H1 (cell line): ENCODE measurements around the gene ADAMTS16. TPM values are rescaled to one million over a fixed set of nuclear protein-coding genes. Genes with fewer than 3 reads are reported as not detected.

Experiments used
- EZH2 ChIP-seq: fragments of 200-600 bp; sonication (generic); IDR thresholded peaks from 2 replicates; pipeline ENCODE4 v1.7.1; 2012; ENCODE audit warnings: low read depth, mild to moderate bottlenecking, moderate library complexity, low read length, inconsistent platforms; ENCODE audit not compliant: severe bottlenecking
- KDM4A ChIP-seq: IDR thresholded peaks from one replicate; pipeline ENCODE4 v1.7.1; 2012; ENCODE audit warnings: low read depth, mild to moderate bottlenecking, moderate library complexity, low read length, inconsistent platforms; ENCODE audit not compliant: severe bottlenecking
- SP1 ChIP-seq: IDR thresholded peaks from 2 replicates; pipeline ENCODE4 v1.6.1; 2011; ENCODE audit warnings: low read depth, low read length
- SUZ12 ChIP-seq: fragments of 200-600 bp; sonication (generic); IDR thresholded peaks from 2 replicates; pipeline ENCODE4 v1.6.1; 2012; ENCODE audit warnings: mild to moderate bottlenecking, inconsistent platforms, low read length, moderate library complexity, mixed read lengths
- polyA plus RNA-seq, 7 experiments: library from polyadenylated mRNA; depleted of rRNA in 3 of 7; stranded (reverse) in 5 of 7; unstranded in 2 of 7; fragments of >200 nt in 5 of 7; fragments of 200-250 nt in 2 of 7; gene quantifications; 1 replicate in 5 of 7; 2 replicates in 1 of 7; 4 replicates in 1 of 7; pipeline versions ENCODE4 v1.2.1 to v1.2.3, GENCODE V29; 2011 to 2013; ENCODE audit warnings: missing spikeins in 2 of 7, mixed read lengths in 2 of 7
- total RNA-seq: library from RNA; stranded (reverse); fragmentation: NEBNext Ultra II Directional; extraction: Animal tissue kit (Norgen Biotek cat#: 25700); gene quantifications from 2 replicates; pipeline ENCODE4 v1.2.1, GENCODE V29; 2021
- TF ChIP-seq, protein P1 (sequence below): fragments of 300-600 bp; sonication (generic); IDR thresholded peaks from 2 replicates; pipeline ENCODE4 v1.7.1; 2012; ENCODE audit warnings: low read length, moderate library complexity, mild to moderate bottlenecking, inconsistent platforms; ENCODE audit not compliant: insufficient replicate concordance
- TF ChIP-seq, protein P2 (sequence below): IDR thresholded peaks from 2 replicates; pipeline ENCODE4 v1.6.1; 2012; ENCODE audit warnings: low read length, inconsistent platforms
- TF ChIP-seq, protein P3 (sequence below): IDR thresholded peaks from 2 replicates; pipeline ENCODE4 v1.6.1; 2011; ENCODE audit warnings: low read length, improper control_type of control experiment

Gene ADAMTS16
- total and polyA plus RNA-seq, 2 of the 8 experiments (the other 6 are each of a cell fraction or from before 2014, with no cell fraction given) = 3.7 to 16.0 TPM

- TF ChIP-seq, protein P1, sequence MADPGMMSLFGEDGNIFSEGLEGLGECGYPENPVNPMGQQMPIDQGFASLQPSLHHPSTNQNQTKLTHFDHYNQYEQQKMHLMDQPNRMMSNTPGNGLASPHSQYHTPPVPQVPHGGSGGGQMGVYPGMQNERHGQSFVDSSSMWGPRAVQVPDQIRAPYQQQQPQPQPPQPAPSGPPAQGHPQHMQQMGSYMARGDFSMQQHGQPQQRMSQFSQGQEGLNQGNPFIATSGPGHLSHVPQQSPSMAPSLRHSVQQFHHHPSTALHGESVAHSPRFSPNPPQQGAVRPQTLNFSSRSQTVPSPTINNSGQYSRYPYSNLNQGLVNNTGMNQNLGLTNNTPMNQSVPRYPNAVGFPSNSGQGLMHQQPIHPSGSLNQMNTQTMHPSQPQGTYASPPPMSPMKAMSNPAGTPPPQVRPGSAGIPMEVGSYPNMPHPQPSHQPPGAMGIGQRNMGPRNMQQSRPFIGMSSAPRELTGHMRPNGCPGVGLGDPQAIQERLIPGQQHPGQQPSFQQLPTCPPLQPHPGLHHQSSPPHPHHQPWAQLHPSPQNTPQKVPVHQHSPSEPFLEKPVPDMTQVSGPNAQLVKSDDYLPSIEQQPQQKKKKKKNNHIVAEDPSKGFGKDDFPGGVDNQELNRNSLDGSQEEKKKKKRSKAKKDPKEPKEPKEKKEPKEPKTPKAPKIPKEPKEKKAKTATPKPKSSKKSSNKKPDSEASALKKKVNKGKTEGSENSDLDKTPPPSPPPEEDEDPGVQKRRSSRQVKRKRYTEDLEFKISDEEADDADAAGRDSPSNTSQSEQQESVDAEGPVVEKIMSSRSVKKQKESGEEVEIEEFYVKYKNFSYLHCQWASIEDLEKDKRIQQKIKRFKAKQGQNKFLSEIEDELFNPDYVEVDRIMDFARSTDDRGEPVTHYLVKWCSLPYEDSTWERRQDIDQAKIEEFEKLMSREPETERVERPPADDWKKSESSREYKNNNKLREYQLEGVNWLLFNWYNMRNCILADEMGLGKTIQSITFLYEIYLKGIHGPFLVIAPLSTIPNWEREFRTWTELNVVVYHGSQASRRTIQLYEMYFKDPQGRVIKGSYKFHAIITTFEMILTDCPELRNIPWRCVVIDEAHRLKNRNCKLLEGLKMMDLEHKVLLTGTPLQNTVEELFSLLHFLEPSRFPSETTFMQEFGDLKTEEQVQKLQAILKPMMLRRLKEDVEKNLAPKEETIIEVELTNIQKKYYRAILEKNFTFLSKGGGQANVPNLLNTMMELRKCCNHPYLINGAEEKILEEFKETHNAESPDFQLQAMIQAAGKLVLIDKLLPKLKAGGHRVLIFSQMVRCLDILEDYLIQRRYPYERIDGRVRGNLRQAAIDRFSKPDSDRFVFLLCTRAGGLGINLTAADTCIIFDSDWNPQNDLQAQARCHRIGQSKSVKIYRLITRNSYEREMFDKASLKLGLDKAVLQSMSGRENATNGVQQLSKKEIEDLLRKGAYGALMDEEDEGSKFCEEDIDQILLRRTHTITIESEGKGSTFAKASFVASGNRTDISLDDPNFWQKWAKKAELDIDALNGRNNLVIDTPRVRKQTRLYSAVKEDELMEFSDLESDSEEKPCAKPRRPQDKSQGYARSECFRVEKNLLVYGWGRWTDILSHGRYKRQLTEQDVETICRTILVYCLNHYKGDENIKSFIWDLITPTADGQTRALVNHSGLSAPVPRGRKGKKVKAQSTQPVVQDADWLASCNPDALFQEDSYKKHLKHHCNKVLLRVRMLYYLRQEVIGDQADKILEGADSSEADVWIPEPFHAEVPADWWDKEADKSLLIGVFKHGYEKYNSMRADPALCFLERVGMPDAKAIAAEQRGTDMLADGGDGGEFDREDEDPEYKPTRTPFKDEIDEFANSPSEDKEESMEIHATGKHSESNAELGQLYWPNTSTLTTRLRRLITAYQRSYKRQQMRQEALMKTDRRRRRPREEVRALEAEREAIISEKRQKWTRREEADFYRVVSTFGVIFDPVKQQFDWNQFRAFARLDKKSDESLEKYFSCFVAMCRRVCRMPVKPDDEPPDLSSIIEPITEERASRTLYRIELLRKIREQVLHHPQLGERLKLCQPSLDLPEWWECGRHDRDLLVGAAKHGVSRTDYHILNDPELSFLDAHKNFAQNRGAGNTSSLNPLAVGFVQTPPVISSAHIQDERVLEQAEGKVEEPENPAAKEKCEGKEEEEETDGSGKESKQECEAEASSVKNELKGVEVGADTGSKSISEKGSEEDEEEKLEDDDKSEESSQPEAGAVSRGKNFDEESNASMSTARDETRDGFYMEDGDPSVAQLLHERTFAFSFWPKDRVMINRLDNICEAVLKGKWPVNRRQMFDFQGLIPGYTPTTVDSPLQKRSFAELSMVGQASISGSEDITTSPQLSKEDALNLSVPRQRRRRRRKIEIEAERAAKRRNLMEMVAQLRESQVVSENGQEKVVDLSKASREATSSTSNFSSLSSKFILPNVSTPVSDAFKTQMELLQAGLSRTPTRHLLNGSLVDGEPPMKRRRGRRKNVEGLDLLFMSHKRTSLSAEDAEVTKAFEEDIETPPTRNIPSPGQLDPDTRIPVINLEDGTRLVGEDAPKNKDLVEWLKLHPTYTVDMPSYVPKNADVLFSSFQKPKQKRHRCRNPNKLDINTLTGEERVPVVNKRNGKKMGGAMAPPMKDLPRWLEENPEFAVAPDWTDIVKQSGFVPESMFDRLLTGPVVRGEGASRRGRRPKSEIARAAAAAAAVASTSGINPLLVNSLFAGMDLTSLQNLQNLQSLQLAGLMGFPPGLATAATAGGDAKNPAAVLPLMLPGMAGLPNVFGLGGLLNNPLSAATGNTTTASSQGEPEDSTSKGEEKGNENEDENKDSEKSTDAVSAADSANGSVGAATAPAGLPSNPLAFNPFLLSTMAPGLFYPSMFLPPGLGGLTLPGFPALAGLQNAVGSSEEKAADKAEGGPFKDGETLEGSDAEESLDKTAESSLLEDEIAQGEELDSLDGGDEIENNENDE = no peak
- TF ChIP-seq EZH2 (no peak), SP1 (no peak), KDM4A (no peak), SUZ12 (no peak)
- TF ChIP-seq, protein P2, sequence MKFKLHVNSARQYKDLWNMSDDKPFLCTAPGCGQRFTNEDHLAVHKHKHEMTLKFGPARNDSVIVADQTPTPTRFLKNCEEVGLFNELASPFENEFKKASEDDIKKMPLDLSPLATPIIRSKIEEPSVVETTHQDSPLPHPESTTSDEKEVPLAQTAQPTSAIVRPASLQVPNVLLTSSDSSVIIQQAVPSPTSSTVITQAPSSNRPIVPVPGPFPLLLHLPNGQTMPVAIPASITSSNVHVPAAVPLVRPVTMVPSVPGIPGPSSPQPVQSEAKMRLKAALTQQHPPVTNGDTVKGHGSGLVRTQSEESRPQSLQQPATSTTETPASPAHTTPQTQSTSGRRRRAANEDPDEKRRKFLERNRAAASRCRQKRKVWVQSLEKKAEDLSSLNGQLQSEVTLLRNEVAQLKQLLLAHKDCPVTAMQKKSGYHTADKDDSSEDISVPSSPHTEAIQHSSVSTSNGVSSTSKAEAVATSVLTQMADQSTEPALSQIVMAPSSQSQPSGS = no peak
- TF ChIP-seq, protein P3, sequence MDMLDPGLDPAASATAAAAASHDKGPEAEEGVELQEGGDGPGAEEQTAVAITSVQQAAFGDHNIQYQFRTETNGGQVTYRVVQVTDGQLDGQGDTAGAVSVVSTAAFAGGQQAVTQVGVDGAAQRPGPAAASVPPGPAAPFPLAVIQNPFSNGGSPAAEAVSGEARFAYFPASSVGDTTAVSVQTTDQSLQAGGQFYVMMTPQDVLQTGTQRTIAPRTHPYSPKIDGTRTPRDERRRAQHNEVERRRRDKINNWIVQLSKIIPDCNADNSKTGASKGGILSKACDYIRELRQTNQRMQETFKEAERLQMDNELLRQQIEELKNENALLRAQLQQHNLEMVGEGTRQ = no peak
Measured at GRCh38 chr5:5124231-5124630, 15.9 kb upstream of the ADAMTS16 start (continued).
